GM21390 (cell line): ENCODE data around the gene HOPX.
"Not testable (repeated sequence)": the region's sequence is repeated elsewhere in the genome, so short reads cannot be mapped to it uniquely, and the experiment has no call there.

Experiments
- ATAC-seq: cut with Tn5 transposase; IDR thresholded peaks from one replicate; pipeline ENCODE4 v1.9.1; 2021; ENCODE audit not compliant: unreplicated experiment

The HOPX gene

DNA sequence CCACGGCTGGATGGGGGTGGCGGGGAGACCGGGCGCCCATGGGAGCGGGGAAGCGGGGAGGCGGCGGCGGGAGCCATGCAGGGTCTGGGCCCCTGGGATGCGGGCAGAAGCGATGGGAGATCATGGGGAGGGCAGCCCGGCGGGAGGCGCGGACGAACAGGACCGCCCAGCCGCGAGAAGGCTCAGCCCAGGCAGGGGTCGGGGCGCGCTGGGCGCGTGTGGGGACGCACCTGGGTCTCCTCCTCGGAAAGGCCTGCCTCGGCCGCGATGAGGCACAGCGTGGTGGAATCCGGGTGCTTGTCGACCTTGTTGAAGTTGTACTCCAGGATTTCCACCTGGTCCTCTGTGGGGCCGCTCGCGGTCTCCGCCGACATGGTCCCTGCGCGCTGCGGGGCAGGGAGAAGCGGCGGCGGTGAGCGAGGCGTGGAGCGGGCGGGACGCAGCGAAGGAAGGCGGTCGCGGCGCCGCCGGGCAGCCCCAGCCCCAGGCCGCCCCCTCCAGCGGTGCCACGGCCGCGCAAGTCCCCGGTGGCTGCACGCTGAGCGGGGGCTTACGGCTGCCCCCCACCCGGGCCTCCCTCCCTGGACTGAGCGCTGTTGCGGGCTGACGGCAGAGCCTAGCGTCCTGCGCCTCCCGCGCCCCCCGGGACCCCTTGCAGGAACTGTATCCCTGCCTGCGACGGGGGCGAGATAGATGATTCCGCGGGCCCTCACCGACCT is 25.3 kb downstream of the HOPX start:
- ATAC-seq, result peak; percentile 25

DNA sequence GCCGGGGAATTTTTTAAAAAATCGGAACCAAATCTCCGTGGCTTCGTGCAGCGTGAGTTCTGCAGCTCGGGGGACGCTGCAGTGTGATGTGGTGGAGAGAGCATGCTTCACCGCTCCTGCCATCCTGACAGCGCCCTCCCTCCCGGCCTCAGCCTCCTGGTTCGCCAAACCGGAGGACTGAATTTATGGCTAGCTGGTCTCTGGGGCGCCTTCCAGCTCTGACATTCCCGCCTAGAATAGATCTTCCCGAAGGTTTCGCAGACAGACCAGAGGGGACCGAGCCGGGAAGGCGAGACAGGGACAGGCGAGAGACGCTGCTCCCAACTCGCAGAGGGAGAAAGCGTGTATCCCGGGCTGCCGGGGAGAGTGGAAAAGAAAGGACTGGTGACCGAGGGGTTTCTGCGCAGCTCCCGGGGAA is 25.9 kb downstream of the HOPX start:
- peak; percentile 8 for ATAC-seq

DNA sequence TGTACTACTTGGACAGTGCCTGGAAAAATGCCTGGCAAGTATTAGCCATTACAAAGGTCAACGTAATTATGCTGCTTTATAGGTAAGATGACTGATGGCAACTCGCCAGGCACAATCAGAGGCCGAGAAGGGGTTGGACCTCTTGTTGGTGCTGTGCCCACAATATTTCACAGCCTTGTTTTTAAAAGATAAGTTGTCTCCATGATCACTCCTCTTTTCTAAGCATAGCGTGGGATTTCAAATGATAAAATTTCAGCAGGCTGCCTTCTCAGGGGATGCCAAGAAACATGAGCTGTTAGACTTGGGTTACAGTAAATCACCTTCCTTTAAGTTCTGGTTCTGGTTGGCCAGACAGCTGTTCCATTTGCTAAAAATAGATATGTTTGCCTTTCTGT is 26.9 kb downstream of the HOPX start:
- ATAC-seq, result no peak

GRCh38 chr4:56653461-56654237 is 27.4 kb downstream of the HOPX start:
- no peak for ATAC-seq

GRCh38 chr4:56652196-56652595 is 28.9 kb downstream of the HOPX start:
- no peak for ATAC-seq

GRCh38 chr4:56651056-56651350 is 30.1 kb downstream of the HOPX start:
- ATAC-seq, result no peak

- ATAC-seq, result no peak
Observed at GRCh38 chr4:56650262-56651055, 30.6 kb downstream of the HOPX start.

DNA sequence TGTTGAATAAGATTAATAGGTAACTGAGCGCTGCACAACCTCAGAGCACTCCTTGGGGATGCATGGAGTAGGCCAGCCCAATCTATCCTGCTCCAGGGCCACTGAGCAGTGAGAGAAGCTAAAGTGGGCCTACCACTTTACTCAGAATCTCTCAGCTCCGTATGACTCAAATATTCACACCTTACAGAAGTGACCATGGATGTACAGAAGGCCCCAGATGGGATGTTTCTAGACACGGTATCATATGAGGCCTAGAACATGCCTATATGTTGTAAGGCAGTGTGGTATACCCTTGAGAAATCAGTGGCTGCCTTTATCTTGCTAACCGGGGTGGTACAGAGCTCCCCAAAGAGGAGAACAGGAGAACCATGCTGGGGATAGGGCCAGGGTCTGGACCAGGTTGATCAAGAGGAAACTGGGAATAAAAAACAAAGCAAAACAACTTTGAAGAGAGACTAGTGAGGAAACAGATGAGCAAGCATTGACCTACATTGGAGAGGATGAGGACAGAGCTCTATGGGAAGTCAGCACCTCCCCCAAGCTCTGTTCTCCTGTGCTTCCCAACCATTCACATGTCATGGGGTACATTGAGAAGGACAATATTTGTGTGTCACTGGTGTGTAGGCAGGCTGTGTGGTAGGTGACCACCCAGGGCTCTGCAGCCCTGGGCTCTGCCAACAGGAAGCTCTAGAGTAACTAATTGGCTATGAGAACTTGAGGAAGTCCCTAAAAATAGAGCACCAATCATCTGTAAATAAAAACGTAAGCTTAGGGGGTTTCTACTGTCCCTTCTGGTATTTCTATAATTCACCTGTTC is 31.4 kb downstream of the HOPX start:
- ATAC-seq, result no peak

- ATAC-seq, result no peak
Observed at GRCh38 chr4:56648824-56649151, 32.3 kb downstream of the HOPX start.

- ATAC-seq, result no peak
Observed at GRCh38 chr4:56648021-56648823, 32.9 kb downstream of the HOPX start.

DNA sequence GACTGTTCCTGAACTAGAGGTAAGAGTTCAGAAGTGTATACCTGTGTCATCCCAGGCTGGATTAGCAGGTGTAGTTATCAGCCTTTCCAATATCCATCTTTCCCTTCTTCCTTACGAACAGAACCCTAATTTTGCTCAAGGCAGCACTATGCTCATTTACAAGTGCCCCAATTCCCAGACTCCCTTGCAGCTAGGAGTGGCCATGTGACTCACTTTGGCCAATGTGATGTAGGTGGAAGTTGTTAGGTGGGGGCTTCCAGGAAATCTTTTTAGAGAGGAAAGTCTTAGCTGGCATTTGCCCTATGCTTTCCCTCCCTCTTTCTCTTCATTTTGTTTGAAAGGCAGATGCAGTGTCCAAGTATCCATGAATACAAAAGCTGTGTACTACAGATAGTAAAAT is 34.8 kb downstream of the HOPX start:
- ATAC-seq, result no peak

- no peak for ATAC-seq
Observed at GRCh38 chr4:56643596-56643995, 37.5 kb downstream of the HOPX start.

DNA sequence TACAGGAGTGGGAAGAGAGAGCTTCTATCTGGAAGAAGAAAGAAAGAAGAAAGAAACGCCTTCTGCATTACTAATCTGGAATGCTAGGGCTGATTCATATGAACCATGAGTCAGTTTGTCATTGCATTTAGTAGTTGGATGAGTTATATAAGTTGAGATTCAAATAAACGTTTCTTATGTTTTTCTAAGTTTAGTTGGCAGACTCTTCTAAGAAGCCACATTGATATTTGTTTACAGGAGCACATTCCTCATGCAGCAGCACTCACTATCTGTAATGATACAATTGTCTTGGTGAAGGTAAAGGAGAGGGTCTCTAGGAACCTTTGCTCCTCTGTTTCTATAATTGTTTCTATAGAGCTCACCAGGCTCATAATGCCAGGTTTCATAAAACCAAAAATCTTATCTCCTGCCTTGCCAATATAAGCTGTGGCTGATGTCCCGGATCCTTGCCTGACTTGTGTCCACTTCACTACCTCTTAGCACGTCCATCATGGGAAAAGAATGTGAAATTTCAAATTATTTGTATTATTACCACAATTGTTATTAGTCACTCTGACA is 39.5 kb downstream of the HOPX start:
- ATAC-seq, result no peak

GRCh38 chr4:56640621-56641493 is 40.2 kb downstream of the HOPX start:
- ATAC-seq, result no peak

DNA sequence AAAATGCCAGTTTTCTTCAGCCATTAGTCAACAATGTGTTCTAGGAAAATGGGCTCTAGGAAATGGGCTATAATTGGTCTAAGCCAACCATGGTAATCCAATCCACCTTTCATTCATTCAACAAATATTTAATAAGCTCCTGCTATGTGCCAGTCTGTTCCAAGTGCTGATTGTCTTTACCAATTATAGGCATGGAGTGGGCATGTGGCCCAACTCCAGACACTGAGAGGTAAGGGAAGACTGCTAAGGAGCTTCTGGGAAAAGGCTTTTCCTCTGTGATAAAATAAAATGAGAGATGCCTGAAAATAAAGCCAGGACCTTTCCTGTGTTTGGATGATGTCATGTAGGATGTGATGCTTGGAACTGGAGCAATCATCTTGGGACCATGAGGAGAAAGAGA is 43.3 kb downstream of the HOPX start:
- no peak for ATAC-seq

GRCh38 chr4:56637154-56637553 is 43.9 kb downstream of the HOPX start:
- ATAC-seq, result no peak

- not testable (repeated sequence) for ATAC-seq
Observed at GRCh38 chr4:56634954-56635353, 46.1 kb downstream of the HOPX start.

- ATAC-seq, result no peak
Observed at GRCh38 chr4:56633486-56633885, 47.6 kb downstream of the HOPX start.
